Neuronal stem cell (in vitro differentiated cells): ENCODE measurements around the gene GTF3C1.
A peak's percentile ranks its signal among the peaks of the same experiment; 100 is the strongest.

Source experiments
- DNase-seq: peaks from one replicate; pipeline ENCODE4 v3.0.0-alpha.2; 2013; ENCODE audit warnings: low spot score
- H2AFZ ChIP-seq: one replicate; pipeline ENCODE4 v1.6.1; 2013; ENCODE audit warnings: mild to moderate bottlenecking, low read length, inconsistent platforms
- H2AK5ac ChIP-seq: 2 replicates; pipeline ENCODE4 v1.6.1; 2013; ENCODE audit warnings: low read depth, mild to moderate bottlenecking, inconsistent platforms, low read length, moderate library complexity, mixed read lengths
- H2BK120ac ChIP-seq: 2 replicates; pipeline ENCODE4 v1.6.1; 2013; ENCODE audit warnings: low read depth, mild to moderate bottlenecking, inconsistent platforms, low read length, moderate library complexity, mixed read lengths
- H2BK12ac ChIP-seq: one replicate; pipeline ENCODE4 v1.6.1; 2013; ENCODE audit warnings: low read length, inconsistent platforms
- H2BK15ac ChIP-seq: 2 replicates; pipeline ENCODE4 v1.6.1; 2013; ENCODE audit warnings: mild to moderate bottlenecking, low read length, inconsistent platforms, mixed read lengths
- H2BK5ac ChIP-seq: one replicate; pipeline ENCODE4 v1.6.1; 2013; ENCODE audit warnings: inconsistent platforms, mild to moderate bottlenecking, low read length, moderate library complexity
- H3K14ac ChIP-seq: one replicate; pipeline ENCODE4 v1.6.1; 2013; ENCODE audit warnings: low read length, inconsistent platforms
- H3K18ac ChIP-seq: 2 replicates; pipeline ENCODE4 v1.6.1; 2013; ENCODE audit warnings: low read length, inconsistent platforms
- H3K23ac ChIP-seq: 2 replicates; pipeline ENCODE4 v1.6.1; 2013; ENCODE audit warnings: low read depth, mild to moderate bottlenecking, mixed read lengths, low read length, inconsistent platforms; ENCODE audit not compliant: poor library complexity
- H3K27ac ChIP-seq: replicated peaks from 3 replicates; pipeline ENCODE4 v1.5.1; 2013; ENCODE audit warnings: low read length, inconsistent platforms
- H3K27me3 ChIP-seq, 3 experiments: 2 replicates each; pipeline ENCODE4 v1.6.1; 2013; ENCODE audit warnings: low read length in 3 of 3, mild to moderate bottlenecking in 2 of 3, inconsistent platforms in 1 of 3, low read depth in 1 of 3, mixed read lengths in 1 of 3, moderate library complexity in 1 of 3; ENCODE audit not compliant: control insufficient read depth in 3 of 3, insufficient read depth in 3 of 3
- H3K36me3 ChIP-seq, 2 donors: replicated peaks in 1 of 2; 2 replicates each; pipeline ENCODE4 v1.6.1; 2013; ENCODE audit warnings: low read length in 2 of 2; ENCODE audit not compliant: control insufficient read depth in 2 of 2, insufficient read depth in 2 of 2
- H3K4ac ChIP-seq: 2 replicates; pipeline ENCODE4 v1.6.1; 2013; ENCODE audit warnings: inconsistent platforms, mild to moderate bottlenecking, low read length, moderate library complexity
- H3K4me1 ChIP-seq, 2 donors: 1 replicate in 1 of 2; 2 replicates in 1 of 2; pipeline ENCODE4 v1.6.1; 2013; ENCODE audit warnings: low read length in 2 of 2, low read depth in 1 of 2; ENCODE audit not compliant: control insufficient read depth in 2 of 2, insufficient read depth in 1 of 2
- H3K4me2 ChIP-seq: one replicate; pipeline ENCODE4 v1.6.1; 2013; ENCODE audit warnings: mild to moderate bottlenecking, low read length, inconsistent platforms; ENCODE audit not compliant: insufficient read depth, poor library complexity, severe bottlenecking
- H3K4me3 ChIP-seq, 2 donors: 2 replicates each; pipeline ENCODE4 v1.5.1; 2013; ENCODE audit warnings: low read length in 2 of 2, mild to moderate bottlenecking in 2 of 2, inconsistent platforms in 1 of 2, moderate library complexity in 1 of 2
- H3K79me1 ChIP-seq: one replicate; pipeline ENCODE4 v1.6.1; 2013; ENCODE audit warnings: low read depth, mild to moderate bottlenecking, inconsistent platforms, low read length, moderate library complexity
- H3K9ac ChIP-seq: one replicate; pipeline ENCODE4 v1.6.1; 2013; ENCODE audit warnings: mild to moderate bottlenecking, low read depth, low read length, inconsistent platforms; ENCODE audit not compliant: poor library complexity
- H3K9me3 ChIP-seq, 2 donors: replicated peaks in 1 of 2; 2 replicates each; pipeline versions ENCODE3 to v1.6.1; 2013; ENCODE audit warnings: low read length in 2 of 2, mild to moderate bottlenecking in 2 of 2, inconsistent platforms in 1 of 2, low read depth in 1 of 2, mixed read lengths in 1 of 2, moderate library complexity in 1 of 2; ENCODE audit not compliant: control insufficient read depth in 2 of 2, insufficient read depth in 1 of 2
- H4K8ac ChIP-seq: one replicate; pipeline ENCODE4 v1.6.1; 2013; ENCODE audit warnings: low read depth, mild to moderate bottlenecking, inconsistent platforms, low read length, moderate library complexity
- H4K91ac ChIP-seq: one replicate; pipeline ENCODE4 v1.6.1; 2013; ENCODE audit warnings: low read length, low read depth, mild to moderate bottlenecking, inconsistent platforms; ENCODE audit not compliant: poor library complexity
- WGBS, 2 donors: extraction: QIAGEN DNeasy Blood & Tissue Kit; methylation state at CpG; one replicate each; pipeline ENCODE4 v1.1.7; 2013; ENCODE audit warnings: missing lambda C conversion rate in 2 of 2, mixed read lengths in 1 of 2; ENCODE audit not compliant: insufficient read length in 2 of 2, insufficient replicate concordance in 1 of 2; ENCODE audit errors: extremely low coverage in 2 of 2; 5-methylcytosine and 5-hydroxymethylcytosine counted together

The GTF3C1 gene

GRCh38 chr16:27475561-27475960 is 74.2 kb downstream of the GTF3C1 start:
- Histone ChIP-seq H2AFZ (no peak overlapping the region), H2BK12ac (no peak overlapping the region), H3K9ac (no peak overlapping the region), H4K8ac (no peak overlapping the region), H2BK5ac (no peak overlapping the region), H4K91ac (no peak overlapping the region), H3K14ac (no peak overlapping the region), H3K4ac (no peak overlapping the region), H3K4me3 (no peak overlapping the region), H2AK5ac (no peak overlapping the region), H2BK15ac (no peak overlapping the region), H2BK120ac (no peak overlapping the region), H3K27me3 (no peaks in the 10 kb centered on the region), H3K9me3 (peaks cover 0 to 3% of the 10 kb centered on the region in 2 donors), H3K18ac (no peak overlapping the region), H3K4me2 (no peak overlapping the region), H3K23ac (no peak overlapping the region), H3K4me1 (no peaks in the 10 kb centered on the region), H3K79me1 (no peaks in the 10 kb centered on the region), H3K36me3 (peaks cover 51 to 99% of the 10 kb centered on the region in 2 donors), H3K27ac (no peak overlapping the region)
- DNase-seq = no peak
- no CpG with 5 or more reads among the region's 9 CpGs for WGBS, 2 donors

GRCh38 chr16:27474921-27475320 is 74.8 kb downstream of the GTF3C1 start:
- Histone ChIP-seq H4K8ac (no peak overlapping the region), H3K27ac (no peak overlapping the region), H3K27me3 (no peaks in the 10 kb centered on the region), H3K4me2 (no peak overlapping the region), H2BK120ac (no peak overlapping the region), H2AFZ (no peak overlapping the region), H3K4me1 (no peaks in the 10 kb centered on the region), H2BK15ac (no peak overlapping the region), H3K9me3 (peaks cover 0 to 3% of the 10 kb centered on the region in 2 donors), H3K36me3 (peaks cover 55 to 99% of the 10 kb centered on the region in 2 donors), H3K14ac (no peak overlapping the region), H2AK5ac (no peak overlapping the region), H3K23ac (no peak overlapping the region), H3K4ac (no peak overlapping the region), H3K4me3 (no peak overlapping the region), H2BK12ac (no peak overlapping the region), H3K79me1 (no peaks in the 10 kb centered on the region), H2BK5ac (peak overlapping the region; percentile 69), H3K18ac (no peak overlapping the region), H4K91ac (no peak overlapping the region), H3K9ac (no peak overlapping the region)
- DNase-seq = no peak
- WGBS, 2 donors = no CpG with 5 or more reads among the region's 9 CpGs

GRCh38 chr16:27474041-27474440 is 75.7 kb downstream of the GTF3C1 start:
- Histone ChIP-seq H3K36me3 (peaks cover 63 to 100% of the 10 kb centered on the region in 2 donors), H3K4me1 (no peaks in the 10 kb centered on the region), H3K23ac (no peak overlapping the region), H3K9ac (no peak overlapping the region), H3K27ac (no peak overlapping the region), H2BK120ac (no peak overlapping the region), H2AFZ (no peak overlapping the region), H2AK5ac (no peak overlapping the region), H3K4ac (no peak overlapping the region), H3K79me1 (no peaks in the 10 kb centered on the region), H3K14ac (no peak overlapping the region), H3K27me3 (no peaks in the 10 kb centered on the region), H2BK15ac (no peak overlapping the region), H3K4me3 (no peak overlapping the region), H3K4me2 (no peak overlapping the region), H3K9me3 (peaks cover 0 to 3% of the 10 kb centered on the region in 2 donors), H4K8ac (no peak overlapping the region), H3K18ac (no peak overlapping the region), H4K91ac (no peak overlapping the region), H2BK5ac (no peak overlapping the region), H2BK12ac (no peak overlapping the region)
- DNase-seq = no peak
- no CpG with 5 or more reads among the region's 9 CpGs for WGBS, 2 donors

- no peak overlapping the region for H3K4ac ChIP-seq
- no CpG with 5 or more reads among the region's 9 CpGs for WGBS, 2 donors
- H3K27me3 ChIP-seq = no peaks in the 10 kb centered on the region
- H3K27ac ChIP-seq = no peak overlapping the region
- DNase-seq = no peak
- no peak overlapping the region for H3K4me2 ChIP-seq
- H2AK5ac ChIP-seq = no peak overlapping the region
- no peak overlapping the region for H2BK15ac ChIP-seq
- H3K18ac ChIP-seq = no peak overlapping the region
- H2BK5ac ChIP-seq = no peak overlapping the region
- H3K9ac ChIP-seq = no peak overlapping the region
- no peak overlapping the region for H2BK120ac ChIP-seq
- no peak overlapping the region for H3K4me3 ChIP-seq
- H2AFZ ChIP-seq = no peak overlapping the region
- no peaks in the 10 kb centered on the region for H3K79me1 ChIP-seq
- no peak overlapping the region for H4K8ac ChIP-seq
- no peaks in the 10 kb centered on the region for H3K4me1 ChIP-seq
- peaks cover 67 to 100% of the 10 kb centered on the region in 2 donors for H3K36me3 ChIP-seq
- H4K91ac ChIP-seq = no peak overlapping the region
- H2BK12ac ChIP-seq = no peak overlapping the region
- no peak overlapping the region for H3K23ac ChIP-seq
- peaks cover 0 to 3% of the 10 kb centered on the region in 2 donors for H3K9me3 ChIP-seq
- no peak overlapping the region for H3K14ac ChIP-seq
These were observed 76.4 kb downstream of the GTF3C1 start for GRCh38 chr16:27473101-27473900.
